ENCODE measurements around the gene STK4. TPM values are rescaled to one million over a fixed set of nuclear protein-coding genes. Genes with fewer than 3 reads are reported as not detected.

The STK4 gene
- total and polyA plus RNA-seq, 2 donors (not counting 3 experiments of a cell fraction or from before 2014, with no cell fraction given): 9.1 to 29.6 TPM

DNA sequence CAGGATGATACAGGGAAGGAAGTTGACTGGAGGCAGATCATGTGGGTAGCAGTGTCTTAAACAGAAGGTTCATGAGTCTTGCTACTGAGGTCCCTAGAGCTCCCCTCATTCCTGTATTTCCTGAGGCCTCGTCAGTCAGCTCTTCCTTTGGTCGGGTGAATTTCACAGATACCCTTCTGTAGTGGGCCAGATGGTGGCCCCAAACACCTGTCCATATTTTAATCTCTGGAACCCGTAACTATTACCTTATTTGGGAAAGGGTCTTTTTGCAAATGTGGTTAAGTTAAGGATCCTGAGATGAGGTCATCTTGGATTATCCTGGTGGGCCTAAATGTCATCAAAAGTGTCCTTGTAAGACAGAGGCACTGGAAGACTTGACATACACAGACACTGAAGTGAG, 125.1 kb downstream of the STK4 start:
- POLR2A ChIA-PET: no interaction called here
- intact Hi-C loops (cut with micrococcal nuclease): no loop called here

More for the DNA sequence above, 125.1 kb downstream of the STK4 start:
- FAIRE-seq (no peak), DNase-seq (ENCODE audit: low read depth, low spot score) (no peak)
- no peak overlapping the region for H3K4me2 ChIP-seq (ENCODE audit: insufficient read depth, low read length)
- H4K20me1 ChIP-seq (replicated peaks; ENCODE audit: control insufficient read depth, extremely low read depth, insufficient read depth, low read length): no peaks in the 10 kb centered on the region
- peaks cover 1 to 2% of the 10 kb centered on the region in 2 experiments for H3K27me3 ChIP-seq (ENCODE audit: control insufficient read depth in 2 of 2, insufficient read depth in 2 of 2, low read length in 2 of 2)
- no TSS peak for BruUV-seq (replicated peaks)
- H3K79me2 ChIP-seq (ENCODE audit: control insufficient read depth, insufficient read depth, low read length): no peaks in the 10 kb centered on the region
- TF ChIP-seq, protein P1, sequence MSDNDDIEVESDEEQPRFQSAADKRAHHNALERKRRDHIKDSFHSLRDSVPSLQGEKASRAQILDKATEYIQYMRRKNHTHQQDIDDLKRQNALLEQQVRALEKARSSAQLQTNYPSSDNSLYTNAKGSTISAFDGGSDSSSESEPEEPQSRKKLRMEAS (IDR thresholded peaks at IDR 0.05; ENCODE audit: insufficient read depth, insufficient read length): no peak
- TF ChIP-seq GATA2 (IDR thresholded peaks at IDR 0.05; ENCODE audit: insufficient read depth, insufficient read length, low read depth, low read length): no peak
- no peak for TF ChIP-seq MYC (IDR thresholded peaks at IDR 0.05; ENCODE audit: low read depth, low read length)
- no peak for TF ChIP-seq FOS (IDR thresholded peaks at IDR 0.05; ENCODE audit: borderline replicate concordance, insufficient read depth, low read length)
- TF ChIP-seq, protein P2, sequence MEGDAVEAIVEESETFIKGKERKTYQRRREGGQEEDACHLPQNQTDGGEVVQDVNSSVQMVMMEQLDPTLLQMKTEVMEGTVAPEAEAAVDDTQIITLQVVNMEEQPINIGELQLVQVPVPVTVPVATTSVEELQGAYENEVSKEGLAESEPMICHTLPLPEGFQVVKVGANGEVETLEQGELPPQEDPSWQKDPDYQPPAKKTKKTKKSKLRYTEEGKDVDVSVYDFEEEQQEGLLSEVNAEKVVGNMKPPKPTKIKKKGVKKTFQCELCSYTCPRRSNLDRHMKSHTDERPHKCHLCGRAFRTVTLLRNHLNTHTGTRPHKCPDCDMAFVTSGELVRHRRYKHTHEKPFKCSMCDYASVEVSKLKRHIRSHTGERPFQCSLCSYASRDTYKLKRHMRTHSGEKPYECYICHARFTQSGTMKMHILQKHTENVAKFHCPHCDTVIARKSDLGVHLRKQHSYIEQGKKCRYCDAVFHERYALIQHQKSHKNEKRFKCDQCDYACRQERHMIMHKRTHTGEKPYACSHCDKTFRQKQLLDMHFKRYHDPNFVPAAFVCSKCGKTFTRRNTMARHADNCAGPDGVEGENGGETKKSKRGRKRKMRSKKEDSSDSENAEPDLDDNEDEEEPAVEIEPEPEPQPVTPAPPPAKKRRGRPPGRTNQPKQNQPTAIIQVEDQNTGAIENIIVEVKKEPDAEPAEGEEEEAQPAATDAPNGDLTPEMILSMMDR (IDR thresholded peaks at IDR 0.05; ENCODE audit: extremely low read depth in 1 of 2, insufficient read depth in 1 of 2, low read depth in 1 of 2, low read length in 2 of 2): no peak
- TF ChIP-seq EZH2 (IDR thresholded peaks at IDR 0.05; ENCODE audit: borderline replicate concordance, low read depth, low read length, severe bottlenecking): no peak
- no peak for TF ChIP-seq POLR2A (IDR thresholded peaks at IDR 0.05; ENCODE audit: low read depth, low read length)
- no peak for TF ChIP-seq POLR2AphosphoS5 (IDR thresholded peaks at IDR 0.05; ENCODE audit: insufficient read depth, low read depth, low read length)
- no peak for TF ChIP-seq JUN (IDR thresholded peaks at IDR 0.05; ENCODE audit: borderline replicate concordance, insufficient read depth, insufficient read length, low read depth)
- dilution Hi-C loops (cut with MboI; ENCODE audit: extremely low pct_ligation_motif_present, low sequenced_read_pairs): no loop called here
- H3K4me1 ChIP-seq (ENCODE audit: control insufficient read depth, extremely low read depth, insufficient read depth, low read length): no peaks in the 10 kb centered on the region
- H3K27ac ChIP-seq (ENCODE audit: insufficient read depth, low read depth, low read length): no peak overlapping the region
- no peaks in the 10 kb centered on the region for H3K9me3 ChIP-seq (replicated peaks; ENCODE audit: control insufficient read depth, insufficient read depth, low read length)
- no peak overlapping the region for H2AFZ ChIP-seq (ENCODE audit: low read depth, low read length)
- CTCF ChIA-PET: interaction anchor here (1.9 to 12.2 kb wide), 2 partner anchors 18 to 48 kb away, joined by 5 to 411 read pairs; no protein-coding TSS in a partner anchor
- H3K36me3 ChIP-seq (ENCODE audit: control insufficient read depth in 2 of 2, extremely low read depth in 1 of 2, insufficient read depth in 2 of 2, low read length in 2 of 2): no peaks in the 10 kb centered on the region
- H3K4me3 ChIP-seq (replicated peaks in 1 of 3; ENCODE audit: insufficient read depth in 1 of 3, low read depth in 1 of 3, low read length in 3 of 3): no peak overlapping the region
- no peaks in the 10 kb centered on the region for H3K9me1 ChIP-seq (replicated peaks; ENCODE audit: control insufficient read depth, extremely low read depth, insufficient read depth, low read length)
- no peak overlapping the region for H3K9ac ChIP-seq (replicated peaks; ENCODE audit: extremely low read depth, insufficient read depth, low read length)

All from endothelial cell of umbilical vein (primary cell).